Measurements from ENCODE around the gene MYOC.

GRCh38 chr1:171610385-171610784 lies 42.1 kb downstream of the MYOC start:
- TF ChIP-seq CTCF (IDR thresholded peaks at IDR 0.05), result no peak
- no peak for TF ChIP-seq POLR2AphosphoS5 (IDR thresholded peaks at IDR 0.05)
